Panc1 (cell line): Measurements from ENCODE around the gene TRIO. TPM values are rescaled to one million over a fixed set of nuclear protein-coding genes. Genes with fewer than 3 reads are reported as not detected.

ENCODE experiments used
- ATAC-seq: fragments of 200-7000 bp; cut with Tn5 transposase; 2 replicates; pipeline ENCODE4 v1.9.1; 2020; ENCODE audit warnings: mild to moderate bottlenecking, moderate library complexity
- BruUV-seq: library from RNA; stranded (reverse); fragments of 400-500 nt; replicated peaks from 2 replicates; lab custom pipeline; 2021; lab: Mats Ljungman, UMichigan
- CTCF ChIA-PET: fragments of 300-600 bp; sonication (Branson Sonifier 250); formaldehyde crosslinking; loops from one replicate; lab custom pipeline; 2022; ENCODE audit warnings: antibody characterized with exemption; lab: Charles Lee
- POLR2A ChIA-PET: fragments of 300-600 bp; sonication (Branson Sonifier 250); formaldehyde crosslinking; loops from one replicate; lab custom pipeline; 2022; ENCODE audit warnings: antibody characterized with exemption; lab: Charles Lee
- DNase-seq: peaks from one replicate; pipeline ENCODE4 v3.0.0-alpha.2; 2010; ENCODE audit warnings: low read depth, low spot score
- H3K27ac ChIP-seq: 2 replicates; pipeline ENCODE4 v1.5.1; 2011; ENCODE audit warnings: mild to moderate bottlenecking, low read length, inconsistent platforms
- H3K27me3 ChIP-seq: fragments of 200-500 bp; sonication (Bioruptor generic); 2 replicates; pipeline ENCODE4 v1.6.0; 2014; ENCODE audit warnings: low read length, inconsistent platforms; ENCODE audit not compliant: control insufficient read depth, insufficient read depth
- H3K36me3 ChIP-seq: fragments of 200-500 bp; sonication (Bioruptor generic); 2 replicates; pipeline ENCODE4 v1.5.1; 2014; ENCODE audit warnings: inconsistent platforms, mild to moderate bottlenecking, low read length, moderate library complexity; ENCODE audit not compliant: control insufficient read depth, insufficient read depth
- H3K4me1 ChIP-seq: 2 replicates; pipeline ENCODE4 v1.5.1; 2011; ENCODE audit warnings: inconsistent platforms, mild to moderate bottlenecking, low read length, moderate library complexity; ENCODE audit not compliant: control insufficient read depth, insufficient read depth
- H3K4me3 ChIP-seq, 2 experiments: 2 replicates each; pipeline ENCODE4 v1.5.1; 2011 to 2012; ENCODE audit warnings: low read depth in 2 of 2, low read length in 2 of 2, mild to moderate bottlenecking in 2 of 2, inconsistent platforms in 1 of 2, moderate library complexity in 1 of 2
- H3K9me3 ChIP-seq: fragments of 200-500 bp; sonication (Bioruptor generic); 2 replicates; pipeline ENCODE4 v1.5.1; 2014; ENCODE audit warnings: low read depth, mild to moderate bottlenecking, inconsistent platforms, low read length, moderate library complexity; ENCODE audit not compliant: control insufficient read depth, insufficient read depth
- POLR2AphosphoS5 ChIP-seq: IDR thresholded peaks from 2 replicates; pipeline ENCODE4 v1.6.1; 2012; ENCODE audit warnings: mild to moderate bottlenecking, low read depth, low read length, moderate library complexity
- SIN3A ChIP-seq: IDR thresholded peaks from 2 replicates; pipeline ENCODE4 v1.6.1; 2012; ENCODE audit warnings: low read depth, mild to moderate bottlenecking, low read length, moderate library complexity, borderline replicate concordance; ENCODE audit not compliant: insufficient read depth
- TCF7L2 ChIP-seq: IDR thresholded peaks from 2 replicates; pipeline ENCODE4 v1.6.1; 2011; ENCODE audit warnings: mild to moderate bottlenecking, low read depth, low read length, inconsistent platforms
- in situ Hi-C: cut with HindIII; loops from 2 replicates; pipeline ENCODE4 v1.10.0; 2016; ENCODE audit warnings: low sequenced_read_pairs, low pct_unique_long_range_greater_than_20kb
- intact Hi-C: fragments of 100-400 bp; cut with micrococcal nuclease; formaldehyde crosslinking; loops from one replicate; pipeline ENCODE4 v1.10.0; 2022; ENCODE audit not compliant: unreplicated experiment
- total RNA-seq: library from RNA; stranded (reverse); gene quantifications from one replicate; pipeline ENCODE4 v1.2.1, GENCODE V29; 2021; ENCODE audit not compliant: unreplicated experiment
- TF ChIP-seq, protein P1 (sequence below), 2 experiments: IDR thresholded peaks; 2 replicates each; pipeline ENCODE4 v1.6.1; 2011 to 2012; ENCODE audit warnings: low read depth in 2 of 2, control low read depth in 1 of 2, low read length in 1 of 2, mild to moderate bottlenecking in 1 of 2, moderate library complexity in 1 of 2; ENCODE audit not compliant: insufficient read depth in 1 of 2
- TF ChIP-seq, protein P2 (sequence below): fragments of 450-650 bp; IDR thresholded peaks from 2 replicates; pipeline ENCODE4 v1.5.1; 2017; ENCODE audit warnings: mild to moderate bottlenecking

TRIO gene
- total RNA-seq, 1 experiment from 2014 or later: 349 TPM

DNA sequence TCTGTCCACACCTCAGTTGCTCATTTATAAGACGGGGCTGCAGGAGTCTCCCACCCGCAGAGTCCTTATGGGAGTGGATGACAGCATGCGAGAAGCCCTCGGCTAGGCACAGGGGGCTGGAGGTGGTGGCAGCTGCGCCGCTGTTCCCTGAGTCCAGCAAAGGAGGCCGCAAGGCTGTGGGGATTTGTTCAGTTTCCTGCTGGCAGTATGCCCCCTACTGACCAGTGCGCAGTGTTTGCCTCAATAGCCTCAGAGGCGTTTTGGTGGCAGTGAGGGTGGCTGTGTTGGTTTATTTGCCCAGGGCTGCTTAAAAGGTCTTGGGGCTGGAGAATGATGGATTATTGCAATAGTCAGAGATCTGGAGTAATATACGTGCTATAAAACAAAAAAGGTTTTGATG lies 262.1 kb downstream of the TRIO start:
- no peaks in the 10 kb centered on the region for H3K27me3 ChIP-seq
- DNase-seq: no peak
- no peaks in the 10 kb centered on the region for H3K4me1 ChIP-seq
- in situ Hi-C loops (no loop called here), intact Hi-C loops (loop anchor here (10.0 kb wide), 1 partner anchor 240 kb away; no protein-coding TSS in a partner anchor)
- BruUV-seq: no TSS peak
- peak; percentile 50 for ATAC-seq
- TF ChIP-seq, protein P1, sequence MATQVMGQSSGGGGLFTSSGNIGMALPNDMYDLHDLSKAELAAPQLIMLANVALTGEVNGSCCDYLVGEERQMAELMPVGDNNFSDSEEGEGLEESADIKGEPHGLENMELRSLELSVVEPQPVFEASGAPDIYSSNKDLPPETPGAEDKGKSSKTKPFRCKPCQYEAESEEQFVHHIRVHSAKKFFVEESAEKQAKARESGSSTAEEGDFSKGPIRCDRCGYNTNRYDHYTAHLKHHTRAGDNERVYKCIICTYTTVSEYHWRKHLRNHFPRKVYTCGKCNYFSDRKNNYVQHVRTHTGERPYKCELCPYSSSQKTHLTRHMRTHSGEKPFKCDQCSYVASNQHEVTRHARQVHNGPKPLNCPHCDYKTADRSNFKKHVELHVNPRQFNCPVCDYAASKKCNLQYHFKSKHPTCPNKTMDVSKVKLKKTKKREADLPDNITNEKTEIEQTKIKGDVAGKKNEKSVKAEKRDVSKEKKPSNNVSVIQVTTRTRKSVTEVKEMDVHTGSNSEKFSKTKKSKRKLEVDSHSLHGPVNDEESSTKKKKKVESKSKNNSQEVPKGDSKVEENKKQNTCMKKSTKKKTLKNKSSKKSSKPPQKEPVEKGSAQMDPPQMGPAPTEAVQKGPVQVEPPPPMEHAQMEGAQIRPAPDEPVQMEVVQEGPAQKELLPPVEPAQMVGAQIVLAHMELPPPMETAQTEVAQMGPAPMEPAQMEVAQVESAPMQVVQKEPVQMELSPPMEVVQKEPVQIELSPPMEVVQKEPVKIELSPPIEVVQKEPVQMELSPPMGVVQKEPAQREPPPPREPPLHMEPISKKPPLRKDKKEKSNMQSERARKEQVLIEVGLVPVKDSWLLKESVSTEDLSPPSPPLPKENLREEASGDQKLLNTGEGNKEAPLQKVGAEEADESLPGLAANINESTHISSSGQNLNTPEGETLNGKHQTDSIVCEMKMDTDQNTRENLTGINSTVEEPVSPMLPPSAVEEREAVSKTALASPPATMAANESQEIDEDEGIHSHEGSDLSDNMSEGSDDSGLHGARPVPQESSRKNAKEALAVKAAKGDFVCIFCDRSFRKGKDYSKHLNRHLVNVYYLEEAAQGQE (IDR thresholded peaks at IDR 0.05; ENCODE audit: insufficient read depth in 1 of 2, low read depth in 2 of 2, low read length in 1 of 2): no peak
- TF ChIP-seq, protein P2, sequence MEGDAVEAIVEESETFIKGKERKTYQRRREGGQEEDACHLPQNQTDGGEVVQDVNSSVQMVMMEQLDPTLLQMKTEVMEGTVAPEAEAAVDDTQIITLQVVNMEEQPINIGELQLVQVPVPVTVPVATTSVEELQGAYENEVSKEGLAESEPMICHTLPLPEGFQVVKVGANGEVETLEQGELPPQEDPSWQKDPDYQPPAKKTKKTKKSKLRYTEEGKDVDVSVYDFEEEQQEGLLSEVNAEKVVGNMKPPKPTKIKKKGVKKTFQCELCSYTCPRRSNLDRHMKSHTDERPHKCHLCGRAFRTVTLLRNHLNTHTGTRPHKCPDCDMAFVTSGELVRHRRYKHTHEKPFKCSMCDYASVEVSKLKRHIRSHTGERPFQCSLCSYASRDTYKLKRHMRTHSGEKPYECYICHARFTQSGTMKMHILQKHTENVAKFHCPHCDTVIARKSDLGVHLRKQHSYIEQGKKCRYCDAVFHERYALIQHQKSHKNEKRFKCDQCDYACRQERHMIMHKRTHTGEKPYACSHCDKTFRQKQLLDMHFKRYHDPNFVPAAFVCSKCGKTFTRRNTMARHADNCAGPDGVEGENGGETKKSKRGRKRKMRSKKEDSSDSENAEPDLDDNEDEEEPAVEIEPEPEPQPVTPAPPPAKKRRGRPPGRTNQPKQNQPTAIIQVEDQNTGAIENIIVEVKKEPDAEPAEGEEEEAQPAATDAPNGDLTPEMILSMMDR: peak; percentile 73; the same call in 1 of the 2 replicates
- TF ChIP-seq POLR2AphosphoS5: no peak; the same call in 1 of the 2 replicates
- no peak overlapping the region for H3K27ac ChIP-seq
- POLR2A ChIA-PET: no interaction called here
- H3K4me3 ChIP-seq: no peak overlapping the region
- no peaks in the 10 kb centered on the region for H3K9me3 ChIP-seq
- H3K36me3 ChIP-seq: peaks cover 45% of the 10 kb centered on the region
- CTCF ChIA-PET: no interaction called here

DNA sequence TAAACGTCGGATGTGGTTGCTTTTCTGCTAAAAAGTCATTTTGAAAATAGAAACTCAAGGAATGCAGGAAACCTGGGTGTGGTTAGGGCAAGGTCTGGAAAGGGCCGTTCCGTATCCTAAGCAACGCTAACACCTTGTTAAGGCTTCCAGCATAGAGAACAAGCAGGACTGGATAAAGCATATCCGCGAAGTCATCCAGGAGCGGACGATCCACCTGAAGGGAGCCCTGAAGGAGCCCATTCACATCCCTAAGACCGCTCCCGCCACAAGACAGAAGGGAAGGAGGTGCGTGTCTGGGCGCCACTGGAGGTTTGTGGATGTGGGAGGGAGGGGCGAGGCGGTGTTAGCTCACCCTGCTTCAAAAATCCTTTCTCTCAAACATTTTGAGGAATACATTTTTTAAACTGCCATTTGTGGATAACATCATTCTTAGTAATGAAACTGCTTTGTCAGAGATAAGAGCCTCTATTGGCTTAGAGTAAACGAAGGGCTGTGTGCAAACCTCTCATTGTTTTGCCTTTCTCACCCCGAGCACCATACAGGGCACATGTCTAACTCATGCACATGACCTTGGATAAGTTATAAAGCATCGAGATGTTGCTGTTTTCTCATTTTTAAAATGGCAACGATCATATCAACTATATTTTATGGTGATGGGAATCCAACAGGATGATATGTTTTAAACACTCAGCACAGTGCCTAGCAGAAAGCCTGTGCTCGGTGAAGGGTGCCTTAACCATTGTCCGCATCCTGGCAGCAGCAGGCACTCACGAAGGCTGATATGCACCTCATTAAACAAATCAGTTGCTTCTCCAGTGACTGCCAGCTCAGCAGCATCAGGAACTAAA lies 262.8 kb downstream of the TRIO start:
- intact Hi-C loops (loop anchor here (10.0 kb wide), 1 partner anchor 239 kb away; no protein-coding TSS in a partner anchor), in situ Hi-C loops (no loop called here)
- DNase-seq (no peak), ATAC-seq (peak; percentile 30)
- no peak for TF ChIP-seq TCF7L2
- TF ChIP-seq, protein P2: no peak
- no peak for TF ChIP-seq POLR2AphosphoS5
- no peak for TF ChIP-seq SIN3A
- TF ChIP-seq, protein P1 (IDR thresholded peaks at IDR 0.05; ENCODE audit: insufficient read depth in 1 of 2, low read depth in 2 of 2, low read length in 1 of 2): no peak
- ChIA-PET CTCF (no interaction called here), POLR2A (no interaction called here)
- peaks cover 39% of the 10 kb centered on the region for H3K36me3 ChIP-seq
- no TSS peak for BruUV-seq
- H3K9me3 ChIP-seq: no peaks in the 10 kb centered on the region
- H3K27ac ChIP-seq: no peak overlapping the region
- H3K27me3 ChIP-seq: no peaks in the 10 kb centered on the region
- H3K4me1 ChIP-seq: no peaks in the 10 kb centered on the region
- H3K4me3 ChIP-seq: no peak overlapping the region
